ENCODE data around the gene FOXP1.
A peak's percentile ranks its signal among the peaks of the same experiment; 100 is the strongest.

Gene FOXP1

DNA sequence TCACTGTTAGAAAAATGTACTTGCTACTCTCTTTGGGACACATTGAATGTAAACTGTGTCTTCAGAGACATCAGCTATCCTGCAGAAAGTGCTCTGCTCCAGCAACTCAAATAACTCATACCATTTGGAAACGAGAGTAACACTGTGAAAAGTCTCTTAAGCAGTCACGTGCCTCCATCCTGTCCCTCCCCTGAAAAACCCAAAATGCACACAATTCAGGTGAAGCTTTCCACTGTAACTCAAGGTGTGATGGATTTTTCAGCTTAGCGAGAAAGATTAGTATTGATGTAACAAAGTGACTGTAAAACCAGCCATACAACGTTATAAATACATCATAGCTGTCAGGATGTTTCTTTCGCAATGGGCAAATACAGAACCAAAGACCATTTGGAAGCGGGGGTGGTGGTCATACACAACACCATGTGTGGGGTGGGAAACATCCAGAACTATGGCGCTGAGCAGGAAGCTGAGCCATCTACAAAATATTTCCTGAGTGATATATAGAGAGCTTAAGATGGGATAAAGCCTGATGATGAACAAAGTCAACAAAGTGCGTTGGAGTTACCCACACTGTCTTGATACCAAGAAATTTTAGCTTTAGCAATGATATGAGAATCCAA is 332.3 kb downstream of the FOXP1 start:
- DNase-seq (ENCODE audit: low read depth), result peak; percentile 78
- no peak overlapping the region for H3K4me3 ChIP-seq (ENCODE audit: low read length)
- TF ChIP-seq, protein P1, sequence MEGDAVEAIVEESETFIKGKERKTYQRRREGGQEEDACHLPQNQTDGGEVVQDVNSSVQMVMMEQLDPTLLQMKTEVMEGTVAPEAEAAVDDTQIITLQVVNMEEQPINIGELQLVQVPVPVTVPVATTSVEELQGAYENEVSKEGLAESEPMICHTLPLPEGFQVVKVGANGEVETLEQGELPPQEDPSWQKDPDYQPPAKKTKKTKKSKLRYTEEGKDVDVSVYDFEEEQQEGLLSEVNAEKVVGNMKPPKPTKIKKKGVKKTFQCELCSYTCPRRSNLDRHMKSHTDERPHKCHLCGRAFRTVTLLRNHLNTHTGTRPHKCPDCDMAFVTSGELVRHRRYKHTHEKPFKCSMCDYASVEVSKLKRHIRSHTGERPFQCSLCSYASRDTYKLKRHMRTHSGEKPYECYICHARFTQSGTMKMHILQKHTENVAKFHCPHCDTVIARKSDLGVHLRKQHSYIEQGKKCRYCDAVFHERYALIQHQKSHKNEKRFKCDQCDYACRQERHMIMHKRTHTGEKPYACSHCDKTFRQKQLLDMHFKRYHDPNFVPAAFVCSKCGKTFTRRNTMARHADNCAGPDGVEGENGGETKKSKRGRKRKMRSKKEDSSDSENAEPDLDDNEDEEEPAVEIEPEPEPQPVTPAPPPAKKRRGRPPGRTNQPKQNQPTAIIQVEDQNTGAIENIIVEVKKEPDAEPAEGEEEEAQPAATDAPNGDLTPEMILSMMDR (IDR thresholded peaks at IDR 0.05; ENCODE audit: insufficient read depth, low read depth, low read length, missing control alignments), result no peak

DNA sequence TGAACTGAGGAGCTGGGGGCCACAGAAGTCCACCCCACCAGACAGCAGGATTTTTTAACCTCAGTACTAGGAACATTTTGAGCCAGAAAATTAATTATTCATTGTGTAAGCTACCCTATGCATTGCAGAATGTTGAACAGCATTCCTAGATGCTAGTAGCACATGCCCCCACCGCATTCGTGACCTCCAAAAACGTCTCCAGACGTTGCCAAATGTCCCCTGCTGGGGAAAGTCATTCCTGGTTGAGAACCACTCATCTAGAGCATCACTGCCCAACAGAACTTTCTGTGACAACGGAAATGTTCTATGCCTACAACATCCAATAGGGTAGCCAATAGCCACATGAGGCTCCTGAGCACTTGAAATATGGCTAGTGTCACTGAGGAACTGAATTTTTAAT is 333.5 kb downstream of the FOXP1 start:
- H3K4me3 ChIP-seq (ENCODE audit: low read length), result no peak overlapping the region
- TF ChIP-seq, protein P1 (IDR thresholded peaks at IDR 0.05; ENCODE audit: insufficient read depth, low read depth, low read length, missing control alignments), result no peak
- DNase-seq (ENCODE audit: low read depth), result no peak

DNA sequence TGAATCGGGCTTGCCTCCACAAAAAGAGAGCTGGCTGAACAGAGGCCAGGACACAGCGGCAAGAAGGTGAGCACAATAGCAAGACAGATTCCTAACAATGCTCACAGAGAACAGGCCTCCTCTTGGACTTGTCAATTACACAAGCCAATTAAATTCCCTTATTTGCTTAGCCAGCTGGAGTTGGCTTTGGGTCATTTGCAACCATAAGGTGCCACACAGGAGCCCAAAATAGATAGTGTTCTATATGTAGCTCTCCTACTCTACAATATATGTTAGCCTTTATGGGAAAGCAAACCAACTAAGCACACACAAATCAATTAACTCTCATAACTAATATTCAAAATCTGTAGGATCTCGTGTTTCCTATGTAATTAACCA is 335.6 kb downstream of the FOXP1 start:
- H3K4me3 ChIP-seq (ENCODE audit: low read length), result no peak overlapping the region
- TF ChIP-seq, protein P1 (IDR thresholded peaks at IDR 0.05; ENCODE audit: insufficient read depth, low read depth, low read length, missing control alignments), result no peak
- no peak for DNase-seq (ENCODE audit: low read depth)

DNA sequence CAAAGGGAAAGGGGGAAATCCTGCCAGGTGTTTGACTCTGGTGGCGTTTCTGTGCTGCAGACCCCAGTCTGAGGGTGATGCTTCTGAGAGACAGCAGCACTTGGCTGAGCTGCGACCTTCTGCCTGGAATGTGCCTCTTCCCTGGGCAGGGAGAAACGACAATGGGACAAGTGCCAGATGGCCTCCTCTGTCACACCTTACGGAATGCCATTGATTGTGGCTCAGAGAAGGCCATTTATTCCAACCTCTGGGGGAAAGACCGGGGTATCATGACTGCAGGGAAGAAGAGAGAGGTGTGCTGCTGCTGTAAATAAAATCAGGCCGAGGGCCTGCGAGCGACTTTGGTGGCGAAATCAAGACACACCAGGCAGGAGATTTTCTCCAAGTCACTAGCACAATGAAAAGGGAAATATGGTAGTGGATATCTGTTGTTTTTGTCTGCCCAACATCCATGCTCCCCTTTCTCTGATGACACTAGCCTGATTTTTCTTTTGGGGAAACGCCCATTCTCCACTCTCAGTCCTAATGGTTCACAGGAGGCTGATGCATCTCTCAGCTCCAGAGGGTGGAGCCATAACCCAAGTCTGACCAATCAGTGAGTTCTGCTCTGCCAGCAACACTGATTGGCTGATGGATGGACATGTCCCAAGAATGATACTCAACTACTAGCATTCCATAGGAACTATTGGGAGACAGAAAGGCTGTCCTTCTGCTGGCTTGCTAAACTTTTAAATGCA is 336.1 kb downstream of the FOXP1 start:
- peak; percentile 50 for DNase-seq (ENCODE audit: low read depth)
- TF ChIP-seq, protein P1 (IDR thresholded peaks at IDR 0.05; ENCODE audit: insufficient read depth, low read depth, low read length, missing control alignments), result no peak

DNA sequence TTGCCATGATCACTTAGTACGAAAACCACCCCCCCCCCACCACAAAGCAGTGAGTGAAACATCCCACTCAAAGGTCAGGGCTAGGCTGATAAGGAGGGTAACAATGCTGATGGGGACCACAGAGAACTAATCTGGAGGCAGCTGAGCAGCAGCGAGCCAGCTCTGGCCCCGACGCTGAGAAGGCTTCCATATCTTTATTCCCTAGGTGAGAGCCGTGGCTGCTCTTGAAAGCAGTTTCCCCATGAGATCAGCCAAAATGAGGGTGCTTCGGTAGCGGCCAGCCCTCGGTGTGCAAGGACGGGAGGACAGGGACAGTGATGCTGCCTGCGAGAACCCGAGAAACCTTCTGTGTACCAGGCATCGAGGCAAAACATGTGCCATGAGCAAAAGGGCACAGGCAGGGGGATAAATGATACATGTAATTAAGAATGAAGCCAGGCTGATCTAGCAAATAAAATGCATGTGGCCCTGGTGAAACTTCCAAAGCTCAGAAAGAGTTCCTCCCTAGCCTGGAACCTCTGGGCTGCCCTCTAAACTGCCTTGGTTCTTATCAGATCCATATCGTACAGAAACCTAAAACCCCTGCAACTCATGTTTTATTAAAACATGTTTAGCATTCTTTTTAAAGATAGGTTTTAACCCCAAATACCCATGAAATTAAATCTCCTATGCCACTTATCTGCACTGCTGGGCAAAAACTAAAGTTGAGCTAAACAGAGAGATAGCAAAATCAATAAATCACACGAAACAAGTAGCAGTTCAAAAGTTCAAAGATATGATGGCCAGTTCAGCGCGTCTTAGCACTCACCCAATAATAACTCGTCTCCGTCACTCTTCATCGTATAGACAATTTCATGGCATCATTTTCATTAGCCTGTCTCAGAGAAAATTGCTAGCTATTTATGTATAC is 337.3 kb downstream of the FOXP1 start:
- no peak for DNase-seq (ENCODE audit: low read depth)
- TF ChIP-seq, protein P1 (IDR thresholded peaks at IDR 0.05; ENCODE audit: insufficient read depth, low read depth, low read length, missing control alignments), result no peak
- no peak overlapping the region for H3K4me3 ChIP-seq (ENCODE audit: low read length)

More for the DNA sequence above, 336.1 kb downstream of the FOXP1 start:
- no peak overlapping the region for H3K4me3 ChIP-seq (ENCODE audit: low read length)

DNA sequence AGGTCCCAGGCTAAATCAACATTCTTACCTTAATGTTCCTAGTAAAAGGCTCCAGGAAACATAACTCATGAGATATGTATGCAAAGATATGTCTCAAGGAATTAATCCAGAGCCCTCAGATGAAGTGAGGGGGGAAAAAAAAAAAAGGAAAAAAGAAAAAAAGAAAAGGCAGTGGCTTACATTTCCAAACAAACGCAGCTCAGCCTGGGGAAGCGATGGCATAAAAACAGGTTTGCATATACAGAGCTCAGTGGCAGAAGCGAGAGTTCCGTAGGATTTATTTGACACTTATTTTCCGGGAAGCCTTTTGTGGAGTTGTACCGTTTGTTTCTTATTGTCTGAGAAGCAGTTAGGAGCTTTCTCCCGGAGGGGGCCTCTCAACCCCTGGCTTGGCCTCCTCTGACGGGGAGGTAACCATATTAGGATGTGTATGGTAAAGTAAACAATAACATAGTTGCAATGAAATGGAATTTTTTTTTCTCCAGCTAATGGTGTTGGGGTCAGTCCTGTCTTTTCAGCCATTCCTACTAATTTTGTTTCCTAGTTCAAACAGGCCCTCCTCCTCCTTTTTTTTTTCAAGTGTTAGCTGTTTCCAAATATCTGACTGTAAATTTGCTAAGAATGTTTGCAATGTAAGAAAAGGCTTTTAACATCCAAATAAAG is 338.6 kb downstream of the FOXP1 start:
- TF ChIP-seq, protein P1 (IDR thresholded peaks at IDR 0.05; ENCODE audit: insufficient read depth, low read depth, low read length, missing control alignments), result no peak
- DNase-seq (ENCODE audit: low read depth), result no peak
- no peak overlapping the region for H3K4me3 ChIP-seq (ENCODE audit: low read length)

Data from epithelial cell of esophagus (primary cell).